BLaER1 treated with 17β-estradiol and CSF1 and Interleukin-3, amounts not matched to agents 10 nM and 100 nM (cell line): ENCODE measurements around the gene SENP7.
"Not testable (repeated sequence)": the region's sequence is repeated elsewhere in the genome, so short reads cannot be mapped to it uniquely, and the experiment has no call there.

ENCODE experiments used
- H3K27ac ChIP-seq, 11 experiments: shearing (Covaris generic); formaldehyde crosslinking; 2 replicates each; pipeline ENCODE4 v1.8.1; 2022
- H3K27me3 ChIP-seq, 11 experiments: shearing (Covaris generic); formaldehyde crosslinking; 2 replicates each; pipeline ENCODE4 v1.8.1; 2022
- H3K36me3 ChIP-seq, 11 experiments: shearing (Covaris generic); formaldehyde crosslinking; 2 replicates each; pipeline ENCODE4 v1.8.1; 2022
- H3K4me1 ChIP-seq, 10 experiments: shearing (Covaris generic); formaldehyde crosslinking; 2 replicates each; pipeline ENCODE4 v1.8.1; 2022
- H3K4me2 ChIP-seq, 11 experiments: shearing (Covaris generic); formaldehyde crosslinking; 2 replicates each; pipeline ENCODE4 v1.8.1; 2022
- H3K4me3 ChIP-seq, 10 experiments: shearing (Covaris generic); formaldehyde crosslinking; 2 replicates each; pipeline ENCODE4 v1.8.1; 2022
- H3K9ac ChIP-seq, 11 experiments: shearing (Covaris generic); formaldehyde crosslinking; 2 replicates each; pipeline ENCODE4 v1.8.1; 2022
- H3K9me3 ChIP-seq, 11 experiments: shearing (Covaris generic); formaldehyde crosslinking; replicated peaks in 1 of 11; 2 replicates each; pipeline ENCODE4 v1.8.1; 2022
- H4K20me1 ChIP-seq, 11 experiments: shearing (Covaris generic); formaldehyde crosslinking; 2 replicates each; pipeline ENCODE4 v1.8.1; 2022
- Cebpa-rat ChIP-seq, 11 experiments: shearing (Covaris generic); IDR thresholded peaks; 2 replicates each; pipeline ENCODE4 v1.8.1; 2022

Gene SENP7

DNA sequence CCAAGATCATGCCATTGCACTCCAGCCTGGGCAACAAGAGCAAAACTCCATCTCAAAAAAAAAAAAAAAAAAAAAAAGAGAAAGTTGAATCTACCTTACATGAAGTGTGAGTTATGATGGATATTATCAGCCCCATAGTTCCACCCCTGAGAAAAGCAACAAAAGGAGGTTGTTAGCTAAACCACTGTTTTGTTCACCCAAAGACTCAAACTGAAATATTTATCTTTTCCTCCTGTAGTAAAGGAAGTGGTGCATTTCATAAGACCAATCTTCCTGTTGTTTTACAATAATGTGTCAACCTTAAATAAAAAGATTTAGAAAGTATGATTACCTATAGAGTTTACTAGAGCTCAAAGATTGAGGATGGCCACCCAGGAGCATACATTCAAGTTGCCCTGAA is 29.9 kb upstream of the SENP7 start:
- no peak for TF ChIP-seq Cebpa-rat (IDR thresholded peaks at IDR 0.05)
- Histone ChIP-seq H3K9me3 (peaks cover 0 to 5% (median 0%) of the 10 kb centered on the region in 11 experiments; a peak in 1 of 22 replicates), H3K9ac (no peak overlapping the region), H3K36me3 (no peaks in the 10 kb centered on the region), H3K4me2 (no peak overlapping the region), H3K27me3 (no peaks in the 10 kb centered on the region), H4K20me1 (no peaks in the 10 kb centered on the region), H3K4me1 (no peaks in the 10 kb centered on the region), H3K4me3 (no peak overlapping the region), H3K27ac (no peak overlapping the region)

DNA sequence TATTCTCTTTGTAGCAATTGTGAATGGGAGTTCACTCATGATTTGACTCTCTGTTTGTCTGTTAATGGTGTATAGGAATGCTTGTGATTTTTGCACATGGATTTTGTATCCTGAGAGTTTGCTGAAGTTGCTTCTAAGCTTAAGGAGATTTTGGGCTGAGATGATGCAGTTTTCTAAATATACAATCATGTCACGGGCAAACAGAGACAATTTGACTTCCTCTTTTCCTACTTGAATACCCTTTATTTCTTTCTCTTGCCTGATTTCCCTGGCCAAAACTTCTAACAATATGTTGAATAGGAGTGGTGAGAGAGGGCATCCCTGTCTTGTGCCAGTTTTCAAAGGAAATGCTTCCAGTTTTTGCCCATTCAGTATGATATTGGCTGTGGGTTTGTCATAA is 23.9 kb upstream of the SENP7 start:
- not testable (repeated sequence) for H3K9ac ChIP-seq
- peaks cover 0 to 11% (median 0%) of the 10 kb centered on the region in 10 experiments; a peak in 2 of 20 replicates for H3K4me1 ChIP-seq

DNA sequence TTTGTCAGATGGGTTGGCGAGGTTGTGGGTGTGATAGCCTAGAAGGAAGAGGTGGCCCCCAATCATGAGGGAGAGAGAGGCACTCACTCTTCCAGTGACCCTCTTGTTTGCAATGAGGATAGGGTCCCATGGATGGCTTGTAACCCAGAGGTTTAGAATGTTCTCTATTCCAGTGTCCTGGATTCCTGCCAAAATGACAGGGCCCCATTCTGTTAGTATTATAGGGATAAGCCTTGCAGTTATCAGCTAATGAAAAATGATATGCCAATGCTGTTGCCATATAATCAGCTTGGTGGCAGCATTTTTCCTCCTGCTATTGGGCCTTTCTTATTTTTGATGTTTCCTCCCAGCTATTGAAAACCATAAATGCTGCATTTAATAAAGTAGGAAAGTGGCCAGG is 23.3 kb upstream of the SENP7 start:
- Histone ChIP-seq H3K4me2 (0 out of 22 replicates have a peak overlapping the region, but pooled peaks of 1 of the 11 experiments have one; percentile 35), H3K36me3 (no peaks in the 10 kb centered on the region), H3K9ac (no peak overlapping the region), H3K4me1 (peaks cover 0 to 16% (median 5%) of the 10 kb centered on the region in 10 experiments; a peak in 11 of 20 replicates), H3K9me3 (no peaks in the 10 kb centered on the region), H4K20me1 (no peaks in the 10 kb centered on the region), H3K27me3 (no peaks in the 10 kb centered on the region), H3K27ac (no peak overlapping the region), H3K4me3 (no peak overlapping the region)
- no peak for TF ChIP-seq Cebpa-rat (IDR thresholded peaks at IDR 0.05)

More for the DNA sequence above, 23.9 kb upstream of the SENP7 start:
- not testable (repeated sequence) for H4K20me1 ChIP-seq, H3K4me3 ChIP-seq, H3K27me3 ChIP-seq, H3K36me3 ChIP-seq, H3K9me3 ChIP-seq, H3K27ac ChIP-seq
- 0 out of 22 replicates have a peak overlapping the region, but pooled peaks of 2 of the 11 experiments have one; percentile 25 to 35 for H3K4me2 ChIP-seq

DNA sequence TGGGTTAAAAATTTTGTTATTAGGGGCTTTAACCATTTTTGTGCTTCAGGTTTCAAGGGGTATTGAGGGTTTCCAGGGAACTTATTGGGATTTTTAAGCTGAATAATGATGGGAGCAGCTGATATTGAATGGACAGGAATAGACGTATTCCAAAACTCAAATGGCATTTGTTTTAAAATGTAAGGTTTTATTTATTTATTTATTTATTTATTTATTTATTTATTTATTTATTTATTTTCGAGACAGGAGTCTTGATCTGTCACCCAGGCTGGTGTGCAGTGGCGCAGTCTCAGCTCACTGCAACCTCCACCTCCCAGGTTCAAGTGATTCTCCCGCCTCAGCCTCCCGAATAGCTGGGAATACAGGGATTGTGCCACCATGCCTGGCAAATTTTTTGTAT is 22.2 kb upstream of the SENP7 start:
- no peak overlapping the region for H3K4me3 ChIP-seq
- H3K9me3 ChIP-seq: peaks cover 2 to 8% (median 4%) of the 10 kb centered on the region in 11 experiments; a peak in 19 of 22 replicates
- H3K36me3 ChIP-seq: no peaks in the 10 kb centered on the region
- H4K20me1 ChIP-seq: no peaks in the 10 kb centered on the region
- H3K27me3 ChIP-seq: no peaks in the 10 kb centered on the region
- no peak overlapping the region for H3K9ac ChIP-seq
- H3K4me2 ChIP-seq: no peak overlapping the region
- peaks cover 0 to 26% (median 8%) of the 10 kb centered on the region in 10 experiments; a peak in 11 of 20 replicates for H3K4me1 ChIP-seq
- TF ChIP-seq Cebpa-rat (IDR thresholded peaks at IDR 0.05): no peak
- H3K27ac ChIP-seq: no peak overlapping the region

DNA sequence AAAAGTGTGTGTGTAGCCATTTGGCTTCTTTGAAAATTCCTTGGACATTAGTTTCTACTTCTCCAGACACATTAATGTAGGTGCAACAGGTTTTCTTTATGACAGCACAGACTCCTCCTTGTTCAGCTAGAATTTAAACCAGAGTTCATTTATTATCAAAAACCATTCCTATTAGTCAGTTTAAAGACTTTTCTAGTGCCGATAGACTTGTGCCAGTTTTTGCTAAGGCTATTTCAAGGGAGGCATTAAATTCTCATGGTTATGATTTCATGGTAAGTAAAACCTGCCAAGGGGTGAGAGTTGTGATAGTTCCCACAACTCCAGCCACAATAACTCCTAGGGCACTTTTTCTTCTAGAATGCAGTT is 20.6 kb upstream of the SENP7 start:
- no peak for TF ChIP-seq Cebpa-rat (IDR thresholded peaks at IDR 0.05)
- no peak overlapping the region for H3K9ac ChIP-seq
- no peaks in the 10 kb centered on the region for H3K27me3 ChIP-seq
- H3K27ac ChIP-seq: no peak overlapping the region
- H3K4me1 ChIP-seq: peaks cover 0 to 26% (median 8%) of the 10 kb centered on the region in 10 experiments; a peak in 11 of 20 replicates
- peaks cover 7 to 22% (median 17%) of the 10 kb centered on the region in 11 experiments; a peak in 20 of 22 replicates for H3K9me3 ChIP-seq
- no peak overlapping the region for H3K4me3 ChIP-seq
- no peaks in the 10 kb centered on the region for H4K20me1 ChIP-seq
- H3K4me2 ChIP-seq: no peak overlapping the region
- no peaks in the 10 kb centered on the region for H3K36me3 ChIP-seq

DNA sequence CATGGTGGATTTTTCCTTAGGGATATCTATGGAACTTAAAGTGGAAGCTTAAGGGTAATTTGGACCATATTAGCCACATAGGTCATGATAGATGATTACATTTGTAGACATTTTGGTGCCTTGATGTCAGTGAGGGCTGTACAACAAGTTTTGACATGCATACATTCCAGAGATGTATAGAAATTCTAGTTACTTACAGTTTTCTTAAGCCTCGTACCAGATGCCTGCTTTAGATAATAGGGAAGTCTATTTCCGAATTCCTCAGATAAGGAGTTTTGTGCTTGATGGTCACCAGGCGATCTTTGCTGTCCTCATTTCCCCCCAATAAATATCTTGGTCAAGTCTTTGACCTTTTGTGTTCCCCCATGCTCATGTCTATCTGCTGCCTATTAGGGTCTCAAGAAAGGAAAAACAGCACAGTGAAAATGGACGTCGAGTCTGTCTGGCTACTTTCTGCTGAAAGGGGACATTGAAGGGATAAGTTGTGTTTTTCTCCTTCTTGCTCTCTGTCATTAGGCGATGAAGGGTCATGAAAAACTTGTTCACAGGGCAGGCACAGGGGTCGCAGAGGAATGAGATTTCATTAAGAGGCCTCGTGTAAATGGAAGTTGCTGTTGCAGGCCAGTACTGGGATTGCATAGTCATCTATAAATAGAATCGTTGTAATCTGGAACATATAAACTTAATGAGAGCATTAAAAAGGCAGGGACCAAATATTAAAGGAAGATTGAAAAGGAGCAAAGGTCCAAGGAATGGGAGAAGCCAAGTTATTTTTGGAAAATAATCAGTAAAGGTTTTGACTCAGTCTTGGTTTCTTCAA is 20.0 kb upstream of the SENP7 start:
- Histone ChIP-seq H3K9me3 (peaks cover 7 to 22% (median 17%) of the 10 kb centered on the region in 11 experiments; a peak in 20 of 22 replicates), H3K4me3 (no peak overlapping the region), H4K20me1 (no peaks in the 10 kb centered on the region), H3K4me2 (no peak overlapping the region), H3K27me3 (no peaks in the 10 kb centered on the region), H3K4me1 (peaks cover 0 to 26% (median 8%) of the 10 kb centered on the region in 10 experiments; a peak in 11 of 20 replicates), H3K27ac (no peak overlapping the region), H3K36me3 (no peaks in the 10 kb centered on the region), H3K9ac (no peak overlapping the region)
- no peak for TF ChIP-seq Cebpa-rat (IDR thresholded peaks at IDR 0.05)

DNA sequence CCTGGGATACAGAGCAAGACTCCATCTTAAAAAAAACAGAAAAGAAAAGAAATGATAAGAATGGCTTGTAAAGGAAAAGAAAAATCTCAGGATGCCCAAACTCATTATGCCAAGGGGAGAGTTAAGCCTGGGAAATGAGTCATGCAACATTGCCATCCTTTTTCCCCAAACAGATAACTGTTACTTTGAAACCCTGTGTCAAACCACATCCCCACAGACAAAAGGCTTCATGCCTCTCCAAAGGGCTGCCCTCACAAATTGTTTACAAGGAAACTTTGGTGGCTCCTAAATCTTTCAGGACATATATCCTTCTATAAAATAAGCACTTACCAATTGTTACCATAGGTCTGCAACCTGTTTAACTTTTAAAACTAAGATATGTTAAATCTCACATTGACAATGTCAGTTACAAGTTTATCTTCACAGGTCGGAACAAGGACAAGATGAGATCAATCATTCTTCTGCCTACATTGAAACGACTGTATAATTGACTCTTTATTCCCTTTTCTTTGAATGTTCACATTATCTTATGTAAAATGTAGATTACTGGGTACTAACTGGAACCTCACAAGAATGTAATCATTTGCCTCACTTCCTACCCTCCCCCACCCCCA is 18.6 kb upstream of the SENP7 start:
- Histone ChIP-seq H3K27ac (peak overlapping the region in 3 of 11 experiments; percentile 24 to 43 (median 24); a peak in 3 of 22 replicates), H3K4me3 (no peak overlapping the region), H3K9me3 (peaks cover 7 to 22% (median 17%) of the 10 kb centered on the region in 11 experiments; a peak in 20 of 22 replicates), H4K20me1 (no peaks in the 10 kb centered on the region), H3K4me1 (peaks cover 0 to 20% (median 8%) of the 10 kb centered on the region in 10 experiments; a peak in 10 of 20 replicates), H3K27me3 (no peaks in the 10 kb centered on the region), H3K36me3 (no peaks in the 10 kb centered on the region), H3K4me2 (peak overlapping the region in 6 of 11 experiments; percentile 18 to 36 (median 35); a peak in 10 of 22 replicates), H3K9ac (no peak overlapping the region)
- no peak for TF ChIP-seq Cebpa-rat (IDR thresholded peaks at IDR 0.05)

DNA sequence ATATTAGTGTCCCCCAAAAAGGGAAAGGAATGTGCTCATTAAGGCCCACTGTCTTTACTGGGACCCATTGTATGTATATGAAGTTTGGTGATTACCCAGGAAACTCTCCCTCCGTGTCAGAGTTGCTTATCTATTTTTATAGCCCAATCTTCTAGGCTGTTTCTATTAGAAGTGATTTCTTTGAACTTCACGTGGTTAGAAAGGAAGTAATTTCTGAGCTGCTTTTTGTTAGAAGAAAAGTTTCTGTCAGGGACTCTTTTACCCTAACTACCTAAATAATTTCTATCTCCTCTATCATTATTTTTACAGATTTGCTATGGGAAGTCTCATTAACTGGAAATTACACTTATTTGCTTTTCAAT is 17.7 kb upstream of the SENP7 start:
- no peak for TF ChIP-seq Cebpa-rat (IDR thresholded peaks at IDR 0.05)
- Histone ChIP-seq H3K9ac (no peak overlapping the region), H3K4me3 (no peak overlapping the region), H3K4me2 (peak overlapping the region in 4 of 11 experiments; percentile 3 to 36 (median 26); a peak in 4 of 22 replicates), H3K36me3 (no peaks in the 10 kb centered on the region), H3K27ac (no peak overlapping the region), H4K20me1 (no peaks in the 10 kb centered on the region), H3K27me3 (no peaks in the 10 kb centered on the region), H3K9me3 (peaks cover 7 to 24% (median 18%) of the 10 kb centered on the region in 11 experiments; a peak in 20 of 22 replicates), H3K4me1 (peaks cover 0 to 18% (median 8%) of the 10 kb centered on the region in 10 experiments; a peak in 10 of 20 replicates)
